Mucosa of descending colon (tissue), 3 donors: Measurements from ENCODE around the gene MASP1. TPM values are rescaled to one million over a fixed set of nuclear protein-coding genes. Genes with fewer than 3 reads are reported as not detected.

Source experiments
- ATAC-seq: fragments of 200-7000 bp; cut with Tn5 transposase; one replicate; pipeline ENCODE4 v1.9.1; 2020; ENCODE audit warnings: mild to moderate bottlenecking, moderate library complexity
- DNase-seq, 3 donors: peaks; one replicate each; pipeline ENCODE4 v3.0.0-alpha.2; 2020
- H3K36me3 ChIP-seq: fragments of 200-600 bp; one replicate; pipeline ENCODE4 v1.8.0; 2021; ENCODE audit warnings: low read depth, mild to moderate bottlenecking
- H3K4me1 ChIP-seq: fragments of 200-600 bp; one replicate; pipeline ENCODE4 v1.8.0; 2021; ENCODE audit warnings: low read depth, mild to moderate bottlenecking
- H3K4me3 ChIP-seq: fragments of 200-600 bp; one replicate; pipeline ENCODE4 v1.8.0; 2021; ENCODE audit warnings: mild to moderate bottlenecking
- H3K9me3 ChIP-seq: fragments of 200-600 bp; one replicate; pipeline ENCODE4 v1.8.0; 2021; ENCODE audit warnings: mild to moderate bottlenecking
- CTCF ChIP-seq: fragments of 200-600 bp; IDR thresholded peaks from one replicate; pipeline ENCODE4 v1.8.0; 2022; ENCODE audit warnings: antibody characterized with exemption, mild to moderate bottlenecking
- intact Hi-C, 2 donors: fragments of 100-400 bp; cut with DNase I in 1 of 2; cut with micrococcal nuclease in 1 of 2; formaldehyde crosslinking; loops; one replicate each; pipeline versions ENCODE4 v1.11.0 to v1.11.1; 2022; cut with DNase I, micrococcal nuclease
- total RNA-seq, 3 donors: library from RNA; stranded (reverse); fragmentation: NEBNext Ultra II Directional in 2 of 3; extraction: Animal tissue kit (Norgen Biotek cat#: 25700) in 2 of 3; gene quantifications; one replicate each; pipeline versions ENCODE4 v1.2.1 to v1.2.4, GENCODE V29; 2021 to 2023
- donor health status: DM: no; HTN: no; CAD: no; lungs with moderate emphysema.
- donor health status: DM: no; HTN: no; CAD: no.
- donor health status: DM: no; HTN: yes; CAD: no.

MASP1 gene
- total RNA-seq, 3 donors from 2014 or later, result 4.5 to 70.1 (median 9.7) TPM

DNA sequence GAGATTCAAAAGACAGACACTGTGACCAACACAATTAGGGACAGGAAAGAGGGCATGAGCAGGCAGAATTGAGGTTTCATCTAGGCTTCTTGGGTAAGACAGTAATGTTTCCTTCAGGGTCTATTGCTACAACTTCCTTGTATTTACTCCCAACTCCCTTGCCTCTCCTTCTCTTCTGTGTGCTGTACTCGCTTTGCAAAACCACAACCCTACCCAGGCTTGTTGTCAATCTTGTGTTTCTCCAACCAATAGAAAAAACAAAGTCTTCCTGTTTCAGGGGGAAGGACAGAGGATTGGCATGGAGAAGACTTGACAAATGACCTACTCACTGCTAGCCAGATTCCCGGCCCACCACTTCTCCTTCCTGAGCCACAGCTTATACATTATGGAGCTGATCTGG, 36.3 kb upstream of the MASP1 start:
- ATAC-seq (no peak), DNase-seq (no peak)
- Histone ChIP-seq H3K4me3 (no peak overlapping the region), H3K36me3 (no peaks in the 10 kb centered on the region), H3K4me1 (no peaks in the 10 kb centered on the region), H3K9me3 (no peaks in the 10 kb centered on the region)
- no peak for TF ChIP-seq CTCF
- intact Hi-C loops, result no loop called here

GRCh38 chr3:187325632-187326031, 34.1 kb upstream of the MASP1 start:
- no peaks in the 10 kb centered on the region for H3K9me3 ChIP-seq
- DNase-seq (no peak), ATAC-seq (no peak)
- H3K4me3 ChIP-seq, result no peak overlapping the region
- no peak for TF ChIP-seq CTCF
- H3K36me3 ChIP-seq, result no peaks in the 10 kb centered on the region
- no peaks in the 10 kb centered on the region for H3K4me1 ChIP-seq
- intact Hi-C loops, result no loop called here

DNA sequence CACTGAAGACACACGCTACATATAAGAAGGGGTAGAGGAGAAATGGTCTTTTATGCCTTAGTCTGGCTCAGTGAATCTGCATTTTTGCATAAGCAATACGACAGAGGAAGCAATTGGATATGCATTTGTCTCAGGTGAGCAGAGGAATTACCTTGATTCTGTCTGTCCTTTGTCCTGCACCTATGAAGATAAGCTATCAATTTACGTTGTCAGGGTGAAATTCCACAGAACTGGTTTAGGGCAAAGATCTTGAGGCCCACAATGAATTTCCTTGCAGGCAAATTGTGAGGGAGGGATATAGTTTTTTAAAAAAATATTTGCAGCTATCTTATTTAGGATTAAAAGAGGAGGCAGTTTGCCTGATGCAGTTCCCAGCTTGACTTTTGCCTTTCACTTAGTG, 31.6 kb upstream of the MASP1 start:
- DNase-seq (no peak), ATAC-seq (no peak)
- intact Hi-C loops, result no loop called here
- no peaks in the 10 kb centered on the region for H3K4me1 ChIP-seq
- no peaks in the 10 kb centered on the region for H3K9me3 ChIP-seq
- no peaks in the 10 kb centered on the region for H3K36me3 ChIP-seq
- TF ChIP-seq CTCF, result no peak
- no peak overlapping the region for H3K4me3 ChIP-seq

- H3K4me1 ChIP-seq, result no peaks in the 10 kb centered on the region
- no peak for DNase-seq
- no peaks in the 10 kb centered on the region for H3K9me3 ChIP-seq
- H3K36me3 ChIP-seq, result no peaks in the 10 kb centered on the region
- no peak for ATAC-seq
- no peak for TF ChIP-seq CTCF
- no peak overlapping the region for H3K4me3 ChIP-seq
- intact Hi-C loops, result no loop called here
Measured at GRCh38 chr3:187322291-187322690, 30.8 kb upstream of the MASP1 start.

DNA sequence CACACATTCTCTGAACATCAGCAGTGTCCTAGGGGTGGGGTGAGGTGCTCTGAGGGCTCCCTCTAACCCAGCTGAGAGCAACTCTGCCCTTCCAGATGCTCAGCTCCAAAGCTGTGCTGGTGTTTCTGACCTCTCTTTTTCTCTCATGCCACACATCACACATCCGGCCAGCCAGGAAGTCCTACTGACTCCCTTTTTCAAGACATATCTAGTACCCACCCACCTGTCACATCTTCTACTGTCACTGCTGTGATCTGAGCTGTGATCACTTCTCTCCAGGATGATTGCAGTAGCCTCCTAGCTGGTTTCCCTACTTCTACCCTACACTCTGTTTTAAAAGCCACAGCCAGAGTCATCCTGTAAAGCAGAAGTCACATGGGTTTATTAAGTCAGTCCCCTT, 30.2 kb upstream of the MASP1 start:
- Histone ChIP-seq H3K36me3 (no peaks in the 10 kb centered on the region), H3K9me3 (no peaks in the 10 kb centered on the region), H3K4me3 (no peak overlapping the region), H3K4me1 (no peaks in the 10 kb centered on the region)
- no peak for TF ChIP-seq CTCF
- no peak for DNase-seq
- intact Hi-C loops, result no loop called here
- ATAC-seq, result no peak

- peak; percentile 94 for ATAC-seq
- no peaks in the 10 kb centered on the region for H3K9me3 ChIP-seq
- peak in 2 of 3 donors; percentile 60 to 90 for DNase-seq
- H3K36me3 ChIP-seq, result no peaks in the 10 kb centered on the region
- TF ChIP-seq CTCF, result peak; percentile 82
- intact Hi-C loops, result loop anchor here (1.0 to 5.0 kb wide), 2 partner anchors 360 to 362 kb away; no protein-coding TSS in a partner anchor
- no peak overlapping the region for H3K4me3 ChIP-seq
- no peaks in the 10 kb centered on the region for H3K4me1 ChIP-seq
Measured at GRCh38 chr3:187319699-187320302, 28.3 kb upstream of the MASP1 start.
